Middle frontal gyrus (tissue), 1 donor: Measurements from ENCODE around the gene KIAA0319L.
A peak's percentile ranks its signal among the peaks of the same experiment; 100 is the strongest.

Source experiments
- DNase-seq: peaks from one replicate; pipeline ENCODE4 v3.0.0-alpha.2; 2015; ENCODE audit warnings: low spot score; ENCODE audit errors: extremely low spot score

The KIAA0319L gene

DNA sequence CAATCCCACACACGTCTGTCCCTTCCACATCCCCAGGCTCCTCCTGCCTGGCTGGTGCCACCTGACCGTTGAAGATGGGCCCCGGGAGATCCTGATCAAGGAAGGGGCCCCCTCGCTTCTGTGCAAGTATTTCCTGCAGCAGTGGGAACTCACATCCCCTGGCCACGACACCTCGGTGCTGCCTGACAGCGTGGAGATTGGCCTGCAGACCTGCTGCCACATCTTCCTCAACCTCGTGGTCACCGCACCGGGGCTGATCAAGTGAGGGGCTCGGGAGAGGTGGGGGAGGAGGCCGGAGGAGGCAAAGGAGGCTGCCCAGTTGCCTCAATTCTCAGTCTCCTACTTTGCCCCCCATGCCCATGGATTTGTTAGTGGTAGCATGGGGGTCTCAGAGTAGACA lies 6.0 kb upstream of the KIAA0319L start:
- DNase-seq, result no peak

DNA sequence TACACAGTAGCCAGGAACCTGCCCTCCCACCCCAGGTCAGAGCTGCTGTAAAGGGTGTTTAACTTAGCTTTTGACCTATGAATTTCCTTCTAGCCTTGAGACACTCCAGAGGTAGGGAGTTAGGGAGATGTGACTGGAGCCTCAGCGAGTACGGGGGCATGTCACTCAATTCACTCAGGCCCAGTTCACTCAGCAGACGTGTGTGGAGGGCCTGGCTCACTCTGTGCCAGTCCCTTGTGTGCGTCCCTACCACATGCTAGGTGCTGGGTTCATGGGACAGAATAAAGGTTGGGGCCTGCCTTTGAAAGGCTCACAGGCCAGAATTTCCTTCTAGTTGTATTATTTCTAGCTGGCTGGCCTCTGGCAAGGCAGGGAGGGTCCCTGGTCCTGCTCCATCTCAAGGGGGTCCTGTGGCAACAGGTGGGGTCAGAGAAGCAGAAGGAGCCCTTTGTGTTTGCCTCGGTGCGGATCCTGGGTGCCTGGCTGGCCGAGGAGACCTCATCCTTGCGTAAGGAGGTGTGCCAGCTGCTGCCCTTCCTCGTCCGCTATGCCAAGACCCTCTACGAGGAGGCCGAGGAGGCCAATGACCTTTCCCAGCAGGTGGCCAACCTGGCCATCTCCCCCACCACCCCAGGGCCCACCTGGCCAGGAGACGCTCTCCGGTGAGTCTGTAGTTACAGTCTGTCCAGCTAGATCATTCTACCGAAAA lies 4.9 kb upstream of the KIAA0319L start:
- DNase-seq, result no peak

DNA sequence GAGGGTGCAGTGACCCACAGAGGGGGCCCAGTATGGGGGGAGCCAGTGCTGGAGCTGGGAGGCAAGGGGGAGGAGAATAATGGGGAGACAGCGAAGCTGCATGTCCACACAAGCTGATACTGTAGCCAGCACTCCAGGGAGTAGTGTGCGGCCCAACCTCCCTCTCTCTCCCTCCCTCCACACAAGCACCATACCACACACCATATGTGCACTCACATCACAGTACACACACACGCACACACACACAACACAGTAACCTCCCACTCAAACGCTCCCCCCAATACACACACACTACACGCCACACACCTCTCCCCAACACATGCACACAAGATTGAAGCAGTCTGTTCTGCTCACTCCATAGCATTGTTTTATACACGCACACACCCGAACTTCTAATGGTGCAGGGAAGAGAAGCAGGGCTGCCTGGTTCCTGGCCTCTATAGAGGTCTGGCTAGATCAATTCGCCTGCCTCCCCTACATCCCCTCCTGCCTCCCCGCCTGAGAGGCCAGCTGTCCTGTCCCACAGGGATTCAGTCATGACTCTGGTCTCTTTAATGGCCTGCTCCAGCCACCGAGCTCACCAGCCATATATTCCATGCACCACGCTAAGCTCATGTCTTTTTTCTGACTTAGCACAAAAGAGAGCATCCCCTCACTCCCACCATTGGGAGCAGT lies 4.2 kb upstream of the KIAA0319L start:
- no peak for DNase-seq

DNA sequence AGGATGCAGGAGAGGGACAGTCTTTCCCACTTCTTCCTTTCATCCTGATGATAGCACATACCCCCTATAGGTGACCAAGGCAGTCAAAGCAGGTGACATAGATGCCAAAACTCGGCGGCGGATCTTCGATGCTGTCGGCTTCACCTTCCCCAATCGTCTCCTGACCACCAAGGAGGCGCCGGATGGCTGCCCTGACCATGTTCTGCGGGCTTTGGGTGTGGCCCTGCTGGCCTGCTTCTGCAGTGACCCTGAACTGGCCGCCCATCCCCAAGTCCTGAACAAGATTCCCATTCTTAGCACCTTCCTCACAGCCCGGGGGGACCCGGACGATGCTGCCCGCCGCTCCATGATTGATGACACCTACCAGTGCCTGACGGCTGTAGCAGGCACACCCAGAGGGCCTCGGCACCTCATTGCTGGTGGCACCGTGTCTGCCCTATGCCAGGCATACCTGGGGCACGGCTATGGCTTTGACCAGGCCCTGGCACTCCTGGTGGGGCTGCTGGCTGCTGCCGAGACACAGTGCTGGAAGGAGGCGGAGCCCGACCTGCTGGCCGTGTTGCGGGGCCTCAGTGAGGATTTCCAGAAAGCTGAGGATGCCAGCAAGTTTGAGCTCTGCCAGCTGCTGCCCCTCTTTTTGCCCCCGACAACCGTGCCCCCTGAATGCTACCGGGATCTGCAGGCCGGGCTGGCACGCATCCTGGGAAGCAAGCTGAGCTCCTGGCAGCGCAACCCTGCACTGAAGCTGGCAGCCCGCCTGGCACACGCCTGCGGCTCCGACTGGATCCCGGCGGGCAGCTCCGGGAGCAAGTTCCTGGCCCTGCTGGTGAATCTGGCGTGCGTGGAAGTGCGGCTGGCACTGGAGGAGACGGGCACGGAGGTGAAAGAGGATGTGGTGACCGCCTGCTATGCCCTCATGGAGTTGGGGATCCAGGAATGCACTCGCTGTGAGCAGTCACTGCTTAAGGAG lies 3.3 kb upstream of the KIAA0319L start:
- DNase-seq, result peak; percentile 70

DNA sequence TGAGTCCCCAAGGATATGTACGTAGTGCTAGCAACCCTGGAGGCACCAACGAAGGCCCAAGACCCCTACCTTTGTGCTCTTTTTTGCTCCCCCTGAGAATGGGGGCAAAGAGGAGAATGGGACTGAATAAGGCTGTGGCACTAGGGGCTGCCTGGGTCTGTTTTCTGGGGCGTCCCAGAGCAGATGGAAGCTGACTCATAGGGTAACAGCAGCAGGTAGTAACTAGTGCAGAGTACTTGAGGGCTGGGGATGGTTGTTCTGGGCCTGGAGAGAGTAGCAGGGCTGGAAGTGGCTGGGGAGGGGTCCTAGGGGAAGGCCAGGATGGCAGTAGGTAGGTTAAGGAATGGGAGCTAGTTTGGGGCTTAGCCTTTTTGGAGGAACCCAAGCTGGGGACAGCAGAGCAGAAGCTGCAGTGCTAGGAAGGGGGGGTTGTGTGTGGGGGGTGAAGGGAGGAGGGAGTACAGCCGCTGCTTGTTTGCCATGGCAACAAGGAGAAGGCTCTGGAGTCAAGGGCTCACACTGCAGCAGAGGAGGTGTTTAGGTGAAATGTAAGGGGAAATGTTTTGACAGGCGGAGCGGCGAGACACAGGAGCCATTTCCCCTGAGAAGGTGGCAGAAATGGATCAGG lies 2.2 kb upstream of the KIAA0319L start:
- no peak for DNase-seq

DNA sequence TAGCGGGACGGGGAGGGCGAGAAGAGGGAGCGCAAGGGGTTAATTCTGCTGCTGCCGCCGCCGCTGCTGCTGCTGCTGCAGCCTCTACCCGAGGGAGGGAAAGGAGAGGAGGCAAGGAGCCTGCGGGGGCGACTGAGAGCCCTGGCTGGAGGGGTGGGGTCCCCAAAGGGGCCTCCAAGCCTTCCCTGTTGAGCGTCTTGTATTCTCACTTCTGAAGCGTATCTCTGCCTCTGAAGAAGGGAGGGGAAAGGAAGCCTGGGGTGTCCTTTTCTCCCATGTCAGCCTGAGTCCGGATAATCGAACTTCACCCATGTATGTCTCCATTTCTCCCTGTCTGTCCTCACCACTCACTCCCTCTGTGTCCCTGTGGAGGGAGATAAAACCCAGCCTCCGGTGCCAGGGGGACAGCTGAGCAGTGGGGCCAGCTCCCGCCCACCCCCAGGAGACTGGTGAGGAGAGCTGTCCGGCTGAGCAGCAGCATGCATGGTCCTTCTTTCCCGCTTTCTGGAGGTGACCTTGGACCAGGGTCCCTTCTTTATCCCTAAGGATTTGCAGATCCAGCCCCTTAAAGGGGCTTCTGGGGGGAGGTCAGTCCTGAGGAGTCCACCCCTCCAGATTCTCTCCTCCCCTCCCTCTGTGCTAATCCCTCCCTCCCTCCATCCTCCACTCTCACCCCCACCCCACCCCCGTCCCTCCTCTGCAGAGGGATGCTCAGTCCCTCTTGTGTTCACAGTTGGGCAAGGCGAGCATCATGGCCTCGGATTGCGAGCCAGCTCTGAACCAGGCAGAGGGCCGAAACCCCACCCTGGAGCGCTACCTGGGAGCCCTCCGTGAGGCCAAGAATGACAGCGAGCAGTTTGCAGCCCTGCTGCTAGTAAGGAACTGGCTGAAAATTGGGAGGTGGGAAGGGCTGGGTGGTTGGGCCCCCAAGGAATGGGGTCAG lies 1.4 kb upstream of the KIAA0319L start:
- DNase-seq, result no peak

DNA sequence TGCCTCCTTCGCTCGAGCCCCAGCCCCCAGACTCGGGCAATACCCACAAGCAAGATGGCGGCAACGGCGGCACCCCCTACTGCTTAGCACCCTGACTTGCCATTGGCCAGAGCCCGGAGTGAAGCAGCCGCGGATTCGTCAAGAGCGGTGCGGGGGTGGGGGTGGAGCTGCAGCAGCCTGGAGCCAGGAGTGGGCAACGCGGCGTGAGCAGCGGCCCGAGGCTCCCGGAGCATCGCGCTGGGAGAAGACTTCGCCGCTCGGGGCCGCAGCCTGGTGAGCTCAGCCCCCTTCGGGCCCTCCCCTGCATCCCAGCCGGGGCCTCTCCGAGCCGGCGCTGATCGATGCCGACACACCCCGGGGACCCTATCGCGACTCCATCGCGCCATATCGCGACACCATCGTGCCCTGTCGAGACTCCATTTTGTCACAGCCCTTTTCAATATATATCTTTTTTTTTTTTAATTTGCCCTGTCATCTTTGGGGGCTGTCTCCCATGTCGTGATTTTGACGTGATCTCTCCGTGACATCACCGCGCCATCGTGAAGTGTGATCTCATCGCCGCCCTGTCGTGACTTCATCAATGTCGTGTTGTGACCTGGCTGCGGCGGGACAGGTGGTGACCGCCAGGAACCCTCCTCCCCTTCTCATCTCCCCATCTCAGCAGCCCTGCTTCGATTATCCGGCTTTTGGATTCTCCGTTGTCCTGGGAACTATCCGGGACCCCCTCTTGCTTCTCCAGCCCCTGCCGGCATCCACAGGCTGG lies 589 bp upstream of the KIAA0319L start, which contains the start of gene NCDN:
TSS of gene NCDN (plus strand) at position 189 of the 763 bp plus-strand sequence. CDS start at position 581, 392 bp downstream.
- peak; percentile 86 for DNase-seq

DNA sequence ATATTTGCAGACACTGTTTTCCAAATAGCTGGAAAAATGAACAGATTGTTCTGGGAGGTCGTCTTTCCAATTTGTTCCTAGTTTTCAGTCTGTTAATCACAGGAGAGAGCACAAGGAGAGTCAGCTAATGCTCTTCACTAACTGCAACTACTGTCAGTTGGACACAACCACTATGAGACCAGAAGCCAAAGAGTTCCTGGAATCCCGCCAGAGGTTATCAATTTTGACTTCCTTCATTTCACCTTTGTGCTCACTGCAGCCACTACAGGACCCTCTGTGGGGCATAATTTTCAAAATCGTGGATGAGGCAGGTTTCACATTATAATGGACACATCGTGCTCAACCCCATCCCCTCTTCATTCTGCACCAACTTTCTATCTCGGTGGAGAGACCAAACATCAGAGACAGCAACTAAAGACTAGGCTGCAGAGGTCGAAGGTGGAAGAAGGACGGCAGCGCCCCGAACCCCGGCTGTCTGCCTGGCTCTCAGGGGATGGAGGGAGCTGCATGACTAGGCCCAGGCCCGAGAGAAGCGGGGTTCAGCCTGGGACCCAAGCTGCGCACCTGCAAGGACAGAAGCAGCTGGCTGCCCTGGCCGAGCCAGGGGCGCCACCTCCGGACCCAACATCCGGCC lies 602 bp downstream of the KIAA0319L start:
- DNase-seq, result no peak

DNA sequence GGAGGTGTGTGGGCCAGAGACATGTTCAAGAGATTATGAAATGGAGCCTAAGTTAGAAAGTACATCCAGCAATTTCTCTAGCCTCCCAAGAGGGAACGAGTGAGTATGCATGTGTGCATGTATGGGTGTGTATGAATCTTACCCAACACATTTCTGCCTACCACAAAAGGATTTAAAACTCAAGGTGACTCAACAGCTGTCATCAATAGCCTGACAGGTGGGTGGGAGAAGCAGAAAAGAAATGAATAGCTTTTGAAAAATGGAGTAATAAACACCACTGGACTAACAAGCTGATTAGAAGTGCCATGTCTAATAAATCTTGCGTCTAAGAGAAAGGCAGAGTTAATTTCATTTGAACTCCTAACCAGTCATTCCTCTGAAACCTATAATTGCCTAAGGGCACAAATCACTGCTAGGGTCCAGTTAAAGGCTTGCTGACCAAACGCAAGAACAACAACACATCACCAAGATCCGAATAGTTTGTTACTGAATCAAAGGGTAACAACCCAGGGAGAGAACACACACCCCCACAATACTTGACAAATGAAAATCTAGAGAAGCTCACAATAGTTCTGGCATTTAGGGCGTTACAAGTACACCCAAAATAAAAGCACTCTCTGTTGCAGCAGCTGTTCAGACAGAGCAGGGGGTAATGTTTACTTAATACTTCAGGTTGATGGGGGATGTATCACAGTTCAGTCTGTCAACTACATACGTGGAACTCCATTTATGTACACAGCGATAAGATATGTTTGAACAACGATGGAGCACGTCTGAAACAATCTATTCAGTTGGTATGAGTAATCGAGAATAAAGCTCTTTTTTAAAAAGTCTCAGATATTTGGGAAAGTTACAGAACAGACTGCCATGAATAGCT lies 1.4 kb downstream of the KIAA0319L start:
- DNase-seq, result no peak

DNA sequence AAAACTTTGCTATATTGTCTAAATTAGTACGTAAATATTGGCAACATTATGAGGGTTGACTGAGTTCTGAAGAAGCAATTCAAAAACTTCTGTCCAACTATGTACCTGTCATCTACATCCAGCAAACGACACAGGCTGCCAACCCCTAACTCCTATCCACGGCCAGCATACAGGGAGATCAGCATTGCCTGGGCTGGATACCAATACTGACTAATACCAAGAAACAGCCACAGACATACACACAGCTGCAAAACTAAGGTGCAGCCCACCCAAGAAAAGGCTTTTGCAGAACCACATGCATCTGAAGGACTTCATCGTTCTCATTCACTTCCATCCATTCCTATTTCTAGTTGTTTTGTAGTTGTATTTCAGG lies 2.0 kb downstream of the KIAA0319L start:
- no peak for DNase-seq

DNA sequence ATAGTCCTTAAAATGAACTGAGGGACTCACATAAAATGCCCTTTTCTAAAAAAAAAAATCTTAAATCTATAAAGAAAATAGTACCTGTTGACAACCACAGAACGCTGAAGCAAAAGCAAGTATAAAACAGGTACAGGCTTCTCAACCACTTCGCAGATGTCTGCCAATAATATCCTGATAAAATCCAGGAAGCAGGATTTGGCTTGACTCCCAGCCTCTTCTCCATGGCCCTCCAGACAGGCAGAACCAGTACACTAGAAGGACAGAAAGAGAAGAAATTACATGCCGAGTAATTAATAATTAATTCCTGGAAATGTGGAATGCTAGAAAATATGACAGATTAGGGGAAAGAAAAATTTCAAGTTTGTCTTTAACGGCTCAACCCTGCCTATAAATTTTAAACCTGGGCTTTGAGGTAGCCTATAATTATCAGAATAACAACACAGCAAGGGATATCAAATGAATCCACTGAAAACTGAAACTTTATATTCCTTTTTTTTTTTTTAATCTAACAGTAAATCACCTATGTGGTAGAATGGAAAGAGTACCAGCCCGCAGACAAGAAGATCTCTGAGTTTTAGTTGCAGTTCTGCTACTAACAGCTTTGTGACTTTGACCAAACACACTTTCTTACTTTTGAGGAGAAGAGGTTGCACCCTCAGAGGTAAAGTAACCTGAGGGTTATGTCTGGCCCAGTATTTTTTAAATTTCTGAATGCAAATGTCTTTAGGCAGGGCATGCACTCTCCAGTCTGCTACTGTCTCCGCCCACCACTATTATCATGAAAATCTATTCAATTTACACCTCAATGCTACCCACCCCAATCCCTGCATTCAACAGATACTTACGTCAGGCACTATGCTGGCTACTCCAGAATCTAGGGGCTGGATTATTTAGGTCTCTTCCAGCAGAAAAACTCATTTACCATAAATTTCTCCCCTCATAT lies 2.7 kb downstream of the KIAA0319L start:
- DNase-seq, result no peak

DNA sequence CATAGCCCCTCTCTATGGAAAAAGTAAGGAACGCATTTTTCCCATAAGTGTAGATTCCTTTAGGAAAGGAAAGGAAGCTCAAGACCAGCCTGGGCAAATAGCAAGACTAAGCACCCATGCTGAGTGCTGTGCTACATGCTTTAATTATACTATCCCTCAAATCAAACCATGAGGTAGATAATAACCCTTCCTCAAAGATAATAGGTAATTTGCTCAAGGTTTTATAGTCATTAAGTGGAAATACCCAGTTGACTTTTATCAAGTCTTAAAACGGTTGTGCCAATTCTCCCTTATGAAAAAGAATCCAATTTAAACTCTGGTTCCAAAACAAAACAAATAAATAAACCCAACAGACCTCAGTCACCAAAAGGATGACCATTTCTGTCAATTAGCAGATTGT lies 3.4 kb downstream of the KIAA0319L start:
- DNase-seq, result no peak

DNA sequence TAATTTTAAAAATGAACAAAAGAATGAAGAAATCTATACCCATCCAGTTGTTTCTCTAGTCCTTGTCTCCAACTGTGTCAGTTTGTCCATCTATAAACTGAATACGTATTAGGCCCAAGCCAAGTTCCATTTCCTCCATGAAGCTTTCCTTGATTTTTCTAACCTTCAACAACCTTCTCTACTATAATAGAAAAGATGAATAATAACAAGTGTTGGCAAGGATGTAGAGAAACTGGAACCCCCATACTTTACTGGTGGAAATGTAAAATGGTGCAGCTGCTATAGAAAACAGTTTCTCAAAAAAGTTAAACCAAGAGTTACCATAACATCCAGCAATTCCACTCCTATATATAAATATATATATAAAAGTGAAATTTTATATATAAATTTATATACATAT lies 10.6 kb downstream of the KIAA0319L start:
- no peak for DNase-seq

DNA sequence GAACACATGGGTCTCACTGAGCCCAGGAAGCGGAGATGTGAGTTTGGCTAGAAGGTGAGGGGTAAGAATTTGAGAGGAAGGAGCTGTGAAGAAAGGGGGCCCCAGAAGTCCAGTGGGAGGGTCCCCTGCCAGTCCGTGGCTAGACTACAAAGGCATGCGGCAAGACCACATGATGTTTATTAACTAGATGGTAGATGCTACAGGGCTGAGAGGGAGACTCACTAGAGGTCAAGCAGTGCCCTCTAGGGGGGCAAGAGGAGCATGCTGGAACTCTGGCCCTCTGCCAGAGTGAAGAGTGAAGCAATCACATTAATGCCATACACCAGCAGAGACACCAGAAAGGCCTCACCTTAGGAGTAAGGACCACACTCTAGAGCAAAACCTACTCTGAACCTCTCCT lies 12.2 kb downstream of the KIAA0319L start:
- no peak for DNase-seq

DNA sequence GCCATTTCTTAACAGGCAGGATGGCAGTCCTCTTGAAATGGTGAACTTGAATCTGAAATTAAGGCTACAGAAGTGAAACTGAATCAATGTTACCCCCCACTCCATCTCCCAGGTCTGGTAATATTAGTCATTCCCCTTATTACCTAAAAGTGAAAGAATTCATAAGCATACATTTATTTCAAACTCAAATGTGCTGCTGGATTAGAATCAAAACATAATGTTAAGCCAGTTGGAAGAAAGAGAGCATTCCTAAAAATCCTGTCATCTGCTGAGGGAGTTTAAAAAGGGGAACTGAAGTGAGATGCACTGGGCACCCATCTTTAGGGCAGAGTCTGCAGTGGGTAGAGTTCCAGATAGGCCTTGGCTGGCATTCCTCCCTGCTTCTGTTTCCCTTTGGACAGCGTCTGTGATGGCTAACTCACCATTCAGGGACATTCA lies 17.4 kb downstream of the KIAA0319L start:
- no peak for DNase-seq

DNA sequence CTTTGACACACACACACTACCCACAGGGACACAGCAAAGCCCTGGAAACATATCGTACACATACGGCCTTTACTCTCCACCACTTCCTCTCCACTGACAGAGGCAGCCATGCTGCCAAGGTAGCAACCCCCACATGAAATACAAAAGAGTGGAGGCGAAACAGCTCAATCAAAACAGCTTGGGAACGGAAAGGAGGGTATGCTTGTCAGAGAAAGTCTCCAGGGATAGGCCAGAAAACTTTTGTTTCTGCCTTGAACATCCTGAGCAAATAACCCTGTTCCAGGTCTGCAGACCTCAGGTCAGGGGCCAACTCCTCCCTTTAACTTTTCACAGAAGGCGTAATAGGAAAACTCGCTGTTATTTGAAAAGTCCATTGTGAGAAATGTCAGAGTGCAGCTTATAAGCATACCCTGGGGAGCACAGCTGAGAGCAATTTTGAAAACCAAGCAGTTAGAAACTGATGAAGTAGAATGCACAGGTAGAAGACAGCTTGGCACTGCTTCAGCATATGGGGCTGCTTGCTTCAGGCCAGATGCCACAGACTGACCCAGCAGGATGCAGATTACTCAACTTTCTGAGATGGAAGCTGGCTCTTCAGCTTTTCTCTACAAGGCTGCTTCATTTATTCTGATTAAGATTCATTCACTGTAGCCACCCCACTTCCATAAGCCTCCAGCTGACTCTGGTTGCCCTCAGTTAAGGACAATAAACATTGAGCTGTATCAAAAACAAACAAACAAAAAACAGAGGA lies 18.0 kb downstream of the KIAA0319L start:
- DNase-seq, result no peak
